LNCaP clone FGC (cell line): ENCODE data around the gene ZNF784.

Source experiments
- DNase-seq: peaks from one replicate; pipeline ENCODE4 v3.0.0-alpha.2; 2011; ENCODE audit warnings: low read depth
- H3K4me3 ChIP-seq: 2 replicates; pipeline ENCODE4 v1.5.1; 2011; ENCODE audit warnings: mild to moderate bottlenecking, low read depth, low read length, control low read depth
- TF ChIP-seq, protein P1 (sequence below): IDR thresholded peaks from 2 replicates; pipeline ENCODE4 v1.5.1; 2012; ENCODE audit warnings: mild to moderate bottlenecking; ENCODE audit not compliant: control insufficient read depth, insufficient read depth; ENCODE audit errors: extremely low read depth

The ZNF784 gene

DNA sequence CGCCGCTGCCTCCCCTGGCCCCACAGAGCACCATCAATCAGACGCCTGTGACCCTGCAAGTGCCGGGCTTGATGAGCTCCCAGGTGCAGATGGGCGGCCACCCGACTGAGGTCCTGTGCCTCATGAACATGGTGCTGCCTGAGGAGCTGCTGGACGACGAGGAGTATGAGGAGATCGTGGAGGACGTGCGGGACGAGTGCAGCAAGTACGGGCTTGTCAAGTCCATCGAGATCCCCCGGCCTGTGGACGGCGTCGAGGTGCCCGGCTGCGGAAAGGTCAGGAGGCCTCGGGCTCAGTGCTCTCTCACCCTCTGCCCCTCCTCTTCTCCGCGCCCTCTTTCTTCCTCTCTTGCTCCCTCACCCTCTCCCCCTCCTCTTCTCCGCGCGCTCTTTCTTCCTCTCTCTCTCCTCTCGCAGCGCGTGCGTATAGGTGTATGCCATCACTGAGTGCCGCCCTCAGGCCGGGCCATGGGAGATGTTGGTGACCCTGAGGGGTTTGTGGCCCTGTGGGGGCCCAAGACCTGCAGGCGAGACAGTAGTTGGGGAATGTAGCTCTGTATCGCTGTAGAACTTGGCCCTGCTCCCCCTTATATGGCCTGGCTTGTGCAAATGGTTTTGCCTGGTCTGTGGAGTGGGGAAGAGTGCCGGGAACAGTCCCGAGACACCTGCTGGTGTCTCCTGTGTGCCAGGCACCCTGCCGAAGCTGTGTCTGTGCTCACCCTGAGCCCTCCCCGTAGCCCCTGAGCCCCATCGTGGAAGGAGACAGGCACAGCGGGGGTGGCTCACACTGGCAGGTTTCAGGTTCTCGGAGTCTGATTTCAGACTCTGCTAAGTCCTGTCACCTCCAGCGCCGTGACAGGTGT lies 45.3 kb upstream of the ZNF784 start:
- no peak overlapping the region for H3K4me3 ChIP-seq
- TF ChIP-seq, protein P1, sequence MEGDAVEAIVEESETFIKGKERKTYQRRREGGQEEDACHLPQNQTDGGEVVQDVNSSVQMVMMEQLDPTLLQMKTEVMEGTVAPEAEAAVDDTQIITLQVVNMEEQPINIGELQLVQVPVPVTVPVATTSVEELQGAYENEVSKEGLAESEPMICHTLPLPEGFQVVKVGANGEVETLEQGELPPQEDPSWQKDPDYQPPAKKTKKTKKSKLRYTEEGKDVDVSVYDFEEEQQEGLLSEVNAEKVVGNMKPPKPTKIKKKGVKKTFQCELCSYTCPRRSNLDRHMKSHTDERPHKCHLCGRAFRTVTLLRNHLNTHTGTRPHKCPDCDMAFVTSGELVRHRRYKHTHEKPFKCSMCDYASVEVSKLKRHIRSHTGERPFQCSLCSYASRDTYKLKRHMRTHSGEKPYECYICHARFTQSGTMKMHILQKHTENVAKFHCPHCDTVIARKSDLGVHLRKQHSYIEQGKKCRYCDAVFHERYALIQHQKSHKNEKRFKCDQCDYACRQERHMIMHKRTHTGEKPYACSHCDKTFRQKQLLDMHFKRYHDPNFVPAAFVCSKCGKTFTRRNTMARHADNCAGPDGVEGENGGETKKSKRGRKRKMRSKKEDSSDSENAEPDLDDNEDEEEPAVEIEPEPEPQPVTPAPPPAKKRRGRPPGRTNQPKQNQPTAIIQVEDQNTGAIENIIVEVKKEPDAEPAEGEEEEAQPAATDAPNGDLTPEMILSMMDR: no peak
- DNase-seq: no peak

DNA sequence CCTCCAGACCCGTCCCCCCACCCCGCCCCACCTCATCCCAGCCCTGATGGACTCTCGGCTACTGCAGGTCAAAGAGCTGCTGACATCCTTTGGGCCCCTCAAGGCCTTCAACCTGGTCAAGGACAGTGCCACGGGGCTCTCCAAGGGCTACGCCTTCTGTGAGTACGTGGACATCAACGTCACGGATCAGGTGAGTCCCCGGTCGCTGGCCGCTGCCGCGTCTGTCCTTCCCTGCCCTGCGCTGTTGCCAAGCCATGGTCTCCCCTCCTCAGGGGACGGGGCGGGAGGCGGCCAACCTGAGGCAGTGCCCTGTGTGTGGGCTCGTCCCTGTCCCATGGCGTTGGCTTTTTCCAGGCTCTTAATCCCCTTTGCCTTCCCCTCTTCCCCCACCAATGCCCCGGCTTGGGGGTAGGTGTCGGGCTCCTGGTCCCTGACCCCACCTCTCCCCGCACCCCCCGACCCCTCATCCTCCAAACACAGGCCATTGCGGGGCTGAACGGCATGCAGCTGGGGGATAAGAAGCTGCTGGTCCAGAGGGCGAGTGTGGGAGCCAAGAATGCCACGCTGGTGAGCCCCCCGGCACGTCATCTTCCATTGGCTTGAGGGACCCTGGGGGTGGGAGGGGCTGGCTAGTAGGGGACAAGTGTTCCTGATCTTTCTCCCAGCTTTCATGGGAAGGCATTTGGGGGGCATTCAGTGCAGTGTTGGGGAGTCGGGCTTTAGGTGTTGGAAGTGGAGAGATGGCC lies 44.4 kb upstream of the ZNF784 start:
- no peak for DNase-seq
- no peak overlapping the region for H3K4me3 ChIP-seq
- TF ChIP-seq, protein P1: no peak

DNA sequence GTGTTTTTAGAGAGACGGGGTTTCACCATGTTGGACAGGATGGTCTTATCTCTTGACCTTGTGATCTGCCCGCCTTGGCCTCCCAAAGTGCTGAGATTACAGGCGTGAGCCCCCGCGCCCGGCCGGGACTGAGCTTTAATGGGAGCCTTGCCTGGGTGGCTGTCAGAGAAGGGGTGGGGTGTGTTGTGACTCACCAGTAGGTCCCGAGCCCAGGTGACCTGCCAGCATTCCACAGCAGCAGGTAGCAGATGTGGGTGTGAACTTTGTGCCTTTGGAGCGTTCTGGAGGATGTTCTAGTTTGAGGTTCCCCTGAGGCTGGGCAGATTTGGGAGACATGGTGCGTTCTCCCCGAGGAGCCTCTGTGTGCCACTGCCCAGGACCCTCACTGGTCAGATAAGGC lies 43.6 kb upstream of the ZNF784 start:
- DNase-seq: no peak
- TF ChIP-seq, protein P1: no peak

DNA sequence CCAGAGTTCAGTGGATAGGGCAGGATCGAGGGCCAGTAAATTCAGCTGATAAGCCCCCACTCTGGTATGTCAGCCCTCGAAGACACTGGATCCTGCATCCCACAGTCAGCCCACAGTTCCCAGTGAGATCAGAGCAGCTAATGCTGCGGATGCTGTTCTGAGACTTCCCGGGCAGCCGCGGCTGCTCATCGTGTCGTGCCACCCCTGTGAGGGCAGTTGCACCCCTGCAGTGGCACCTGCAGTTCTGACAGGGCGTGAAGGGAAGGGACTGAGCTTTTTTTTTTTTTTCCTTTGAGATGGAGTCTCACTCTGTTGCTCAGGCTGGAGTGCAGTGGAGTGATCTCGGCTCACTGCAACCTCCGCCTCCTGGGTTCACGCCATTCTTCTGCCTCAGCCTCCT lies 43.1 kb upstream of the ZNF784 start:
- DNase-seq: no peak
- H3K4me3 ChIP-seq: no peak overlapping the region
- TF ChIP-seq, protein P1: no peak

More for the DNA sequence above, 43.6 kb upstream of the ZNF784 start:
- H3K4me3 ChIP-seq: no peak overlapping the region

DNA sequence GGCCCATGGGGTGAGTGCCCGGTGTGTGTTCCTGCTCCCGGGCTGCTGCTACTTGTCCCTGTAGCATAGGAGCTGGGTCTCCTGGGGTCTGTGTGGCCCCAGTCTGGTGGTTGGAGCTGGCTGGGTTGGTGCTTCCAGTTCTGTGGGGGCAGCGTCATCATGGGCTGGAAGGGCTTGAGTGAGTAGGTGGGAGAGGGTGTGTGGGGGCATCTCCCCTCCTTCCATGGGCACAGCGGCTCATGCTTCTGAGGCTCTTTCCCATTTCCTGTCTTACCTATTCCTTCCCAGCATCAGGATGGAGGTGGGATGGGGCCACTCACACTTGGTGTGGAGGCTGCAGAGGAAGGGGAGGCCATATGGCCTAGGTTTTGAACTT lies 42.6 kb upstream of the ZNF784 start:
- TF ChIP-seq, protein P1: no peak
- no peak for DNase-seq
- H3K4me3 ChIP-seq: no peak overlapping the region

DNA sequence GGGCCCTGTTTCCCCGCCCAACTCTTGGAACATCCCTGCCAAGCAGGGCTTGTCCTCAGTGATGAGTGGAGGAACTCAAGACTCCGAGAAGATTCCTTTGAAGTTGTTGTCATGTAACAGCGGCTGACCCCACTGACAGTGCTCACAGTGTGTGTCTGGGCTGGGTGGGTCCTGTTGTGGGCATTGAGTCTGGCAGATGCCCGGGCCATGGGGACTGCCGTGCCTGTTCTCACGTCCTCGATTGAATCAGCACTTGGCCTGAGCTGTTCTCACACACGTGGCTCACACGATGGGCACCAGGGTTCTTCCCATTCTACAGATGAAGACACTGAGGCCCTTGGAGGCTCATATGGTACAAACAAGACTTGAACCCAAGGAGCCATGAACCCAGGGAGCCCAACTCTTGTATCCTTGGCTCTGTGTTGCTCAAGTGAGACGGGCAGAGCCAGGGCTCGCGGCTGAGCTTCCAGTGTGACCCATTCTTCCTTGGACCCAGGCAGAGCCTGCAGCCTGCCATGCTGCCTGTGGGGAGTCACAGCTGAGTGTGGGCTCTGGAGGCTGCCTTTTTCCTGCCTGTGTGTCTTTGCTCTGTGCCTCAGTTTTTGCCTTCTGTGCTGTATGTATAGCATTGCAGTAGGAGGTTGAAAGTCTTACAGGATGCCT lies 42.1 kb upstream of the ZNF784 start:
- H3K4me3 ChIP-seq: no peak overlapping the region
- TF ChIP-seq, protein P1: no peak
- DNase-seq: no peak
